HEK293 (cell line): ENCODE results near the gene CELF4.

ENCODE experiments used
- CTCF ChIP-seq: fragments of 450-650 bp; formaldehyde crosslinking; IDR thresholded peaks from 2 replicates; pipeline ENCODE4 v1.5.1; 2016; ENCODE audit warnings: missing biosample characterization, missing genetic modification characterization
- MZF1 ChIP-seq: fragments of 450-650 bp; formaldehyde crosslinking; IDR thresholded peaks from 2 replicates; pipeline ENCODE4 v1.5.1; 2017; ENCODE audit warnings: missing biosample characterization, missing genetic modification characterization, borderline replicate concordance
- PATZ1 ChIP-seq: fragments of 450-650 bp; formaldehyde crosslinking; IDR thresholded peaks from 2 replicates; pipeline ENCODE4 v1.5.1; 2016; ENCODE audit warnings: missing biosample characterization, missing genetic modification characterization
- REST ChIP-seq: fragments of 450-650 bp; formaldehyde crosslinking; IDR thresholded peaks from 2 replicates; pipeline ENCODE4 v1.5.1; 2016; ENCODE audit warnings: missing biosample characterization, missing genetic modification characterization
- ZBTB17 ChIP-seq: fragments of 450-650 bp; formaldehyde crosslinking; IDR thresholded peaks from 2 replicates; pipeline ENCODE4 v1.5.1; 2016; ENCODE audit warnings: missing biosample characterization, missing genetic modification characterization
- ZFP41 ChIP-seq: fragments of 450-650 bp; formaldehyde crosslinking; IDR thresholded peaks from 2 replicates; pipeline ENCODE4 v1.5.1; 2016; ENCODE audit warnings: missing biosample characterization, missing genetic modification characterization, borderline replicate concordance
- ZNF138 ChIP-seq: fragments of 450-650 bp; formaldehyde crosslinking; IDR thresholded peaks from 2 replicates; pipeline ENCODE4 v1.5.1; 2016; ENCODE audit warnings: missing biosample characterization, missing genetic modification characterization, borderline replicate concordance
- ZNF350 ChIP-seq: fragments of 450-650 bp; formaldehyde crosslinking; IDR thresholded peaks from 2 replicates; pipeline ENCODE4 v1.5.0; 2017; ENCODE audit warnings: missing biosample characterization, mild to moderate bottlenecking, missing genetic modification characterization
- ZNF513 ChIP-seq: fragments of 450-650 bp; IDR thresholded peaks from 2 replicates; pipeline ENCODE4 v1.5.1; 2018; ENCODE audit warnings: missing biosample characterization, missing genetic modification characterization
- ZNF518A ChIP-seq: fragments of 450-650 bp; formaldehyde crosslinking; conservative IDR thresholded peaks from 2 replicates; pipeline ENCODE4 v1.5.1; 2016; ENCODE audit warnings: low read depth, missing biosample characterization, missing genetic modification characterization
- ZNF585B ChIP-seq: fragments of 450-650 bp; formaldehyde crosslinking; IDR thresholded peaks from 2 replicates; pipeline ENCODE4 v1.5.1; 2016; ENCODE audit warnings: missing biosample characterization, missing genetic modification characterization
- ZNF830 ChIP-seq: fragments of 450-650 bp; IDR thresholded peaks from 2 replicates; pipeline ENCODE4 v1.5.0; 2018; ENCODE audit warnings: missing biosample characterization, missing genetic modification characterization, low read depth, mild to moderate bottlenecking, moderate library complexity

- TF ChIP-seq CTCF (tag by site-specific recombination) (no peak), ZNF350 (tag by site-specific recombination) (no peak), ZBTB17 (tag by site-specific recombination) (no peak), ZNF830 (tag by site-specific recombination) (no peak), ZNF585B (tag by site-specific recombination) (no peak), REST (tag by site-specific recombination) (no peak), MZF1 (tag by site-specific recombination) (no peak), PATZ1 (tag by site-specific recombination) (no peak), ZNF518A (tag by site-specific recombination) (no peak), ZNF513 (tag by site-specific recombination) (no peak), ZFP41 (tag by site-specific recombination) (no peak), ZNF138 (tag by site-specific recombination) (no peak)
Measured at GRCh38 chr18:37524139-37524497, 41.5 kb downstream of the CELF4 start.
